ENCODE data around the gene ORAI3. TPM values are rescaled to one million over a fixed set of nuclear protein-coding genes. Genes with fewer than 3 reads are reported as not detected.

Gene ORAI3
- total and polyA plus RNA-seq, 2 of the 13 experiments (the other 11 are each of a cell fraction or from before 2014, with no cell fraction given) = 11.4 to 32.0 TPM

DNA sequence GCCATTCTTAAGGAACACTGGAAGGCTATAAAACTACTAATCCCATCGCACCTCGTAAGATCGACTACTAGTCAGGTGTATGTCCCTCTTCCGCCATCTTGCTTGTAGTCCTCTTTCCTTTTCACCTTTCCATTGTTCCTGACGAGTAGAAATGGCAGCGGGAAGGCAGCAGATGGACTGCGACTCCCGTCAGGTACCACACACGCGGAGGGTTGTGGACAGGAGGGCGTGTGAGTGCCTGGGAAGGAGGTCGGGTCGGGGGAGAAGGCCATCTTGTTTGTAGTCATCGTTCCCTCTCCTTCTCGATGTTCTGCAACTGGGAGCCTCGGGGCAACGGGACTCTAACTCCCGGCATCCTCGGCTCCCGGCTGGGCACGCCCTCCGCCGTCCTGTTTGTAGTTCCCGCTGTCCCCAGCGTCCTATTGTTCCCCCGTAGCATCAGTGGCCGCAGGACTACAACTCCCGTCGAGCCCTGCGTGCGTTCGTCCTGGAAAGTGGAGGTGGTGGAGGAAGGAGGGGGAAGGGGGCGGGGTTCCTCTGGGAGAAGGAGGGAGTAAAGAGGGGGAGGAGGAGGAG, 25.8 kb upstream of the ORAI3 start (continued):
- TF ChIP-seq, protein P1, sequence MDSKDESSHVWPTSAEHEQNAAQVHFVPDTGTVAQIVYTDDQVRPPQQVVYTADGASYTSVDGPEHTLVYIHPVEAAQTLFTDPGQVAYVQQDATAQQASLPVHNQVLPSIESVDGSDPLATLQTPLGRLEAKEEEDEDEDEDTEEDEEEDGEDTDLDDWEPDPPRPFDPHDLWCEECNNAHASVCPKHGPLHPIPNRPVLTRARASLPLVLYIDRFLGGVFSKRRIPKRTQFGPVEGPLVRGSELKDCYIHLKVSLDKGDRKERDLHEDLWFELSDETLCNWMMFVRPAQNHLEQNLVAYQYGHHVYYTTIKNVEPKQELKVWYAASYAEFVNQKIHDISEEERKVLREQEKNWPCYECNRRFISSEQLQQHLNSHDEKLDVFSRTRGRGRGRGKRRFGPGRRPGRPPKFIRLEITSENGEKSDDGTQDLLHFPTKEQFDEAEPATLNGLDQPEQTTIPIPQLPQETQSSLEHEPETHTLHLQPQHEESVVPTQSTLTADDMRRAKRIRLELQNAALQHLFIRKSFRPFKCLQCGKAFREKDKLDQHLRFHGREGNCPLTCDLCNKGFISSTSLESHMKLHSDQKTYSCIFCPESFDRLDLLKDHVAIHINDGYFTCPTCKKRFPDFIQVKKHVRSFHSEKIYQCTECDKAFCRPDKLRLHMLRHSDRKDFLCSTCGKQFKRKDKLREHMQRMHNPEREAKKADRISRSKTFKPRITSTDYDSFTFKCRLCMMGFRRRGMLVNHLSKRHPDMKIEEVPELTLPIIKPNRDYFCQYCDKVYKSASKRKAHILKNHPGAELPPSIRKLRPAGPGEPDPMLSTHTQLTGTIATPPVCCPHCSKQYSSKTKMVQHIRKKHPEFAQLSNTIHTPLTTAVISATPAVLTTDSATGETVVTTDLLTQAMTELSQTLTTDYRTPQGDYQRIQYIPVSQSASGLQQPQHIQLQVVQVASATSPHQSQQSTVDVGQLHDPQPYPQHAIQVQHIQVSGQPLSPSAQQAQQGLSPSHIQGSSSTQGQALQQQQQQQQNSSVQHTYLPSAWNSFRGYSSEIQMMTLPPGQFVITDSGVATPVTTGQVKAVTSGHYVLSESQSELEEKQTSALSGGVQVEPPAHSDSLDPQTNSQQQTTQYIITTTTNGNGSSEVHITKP (CRISPR knock-in tag; IDR thresholded peaks at IDR 0.05; ENCODE audit: low read depth) = peak; percentile 79; the same call in 1 of the 2 replicates
- TF ChIP-seq REPIN1 (CRISPR knock-in tag; IDR thresholded peaks at IDR 0.05; ENCODE audit: borderline replicate concordance, low read depth) (peak; percentile 75; the same call in 1 of the 2 replicates), NONO (IDR thresholded peaks at IDR 0.05) (no peak), NONO (CRISPR knock-in tag; conservative IDR thresholded peaks at IDR 0.05) (no peak), TMF1 (CRISPR knock-in tag; IDR thresholded peaks at IDR 0.05; ENCODE audit: low read depth) (peak; percentile 88), SMAD9 (CRISPR knock-in tag; IDR thresholded peaks at IDR 0.05) (no peak), HDAC2 (CRISPR knock-in tag; IDR thresholded peaks at IDR 0.05) (no peak; the same call in 1 of the 2 replicates), ATF7 (IDR thresholded peaks at IDR 0.05) (no peak), ATF7 (CRISPR knock-in tag; IDR thresholded peaks at IDR 0.05) (0 out of 2 replicates have a peak, but pooled peaks have one; percentile 2), ZNF556 (CRISPR knock-in tag; IDR thresholded peaks at IDR 0.05; ENCODE audit: borderline replicate concordance) (no peak; the same call in 1 of the 2 replicates), FOSL1 (CRISPR knock-in tag; IDR thresholded peaks at IDR 0.05; ENCODE audit: borderline replicate concordance) (no peak), ZNF557 (CRISPR knock-in tag; IDR thresholded peaks at IDR 0.05) (no peak; the same call in 1 of the 2 replicates), ZNF883 (CRISPR knock-in tag; IDR thresholded peaks at IDR 0.05; ENCODE audit: not compliant biosample characterization) (no peak)
- TF ChIP-seq, protein P2, sequence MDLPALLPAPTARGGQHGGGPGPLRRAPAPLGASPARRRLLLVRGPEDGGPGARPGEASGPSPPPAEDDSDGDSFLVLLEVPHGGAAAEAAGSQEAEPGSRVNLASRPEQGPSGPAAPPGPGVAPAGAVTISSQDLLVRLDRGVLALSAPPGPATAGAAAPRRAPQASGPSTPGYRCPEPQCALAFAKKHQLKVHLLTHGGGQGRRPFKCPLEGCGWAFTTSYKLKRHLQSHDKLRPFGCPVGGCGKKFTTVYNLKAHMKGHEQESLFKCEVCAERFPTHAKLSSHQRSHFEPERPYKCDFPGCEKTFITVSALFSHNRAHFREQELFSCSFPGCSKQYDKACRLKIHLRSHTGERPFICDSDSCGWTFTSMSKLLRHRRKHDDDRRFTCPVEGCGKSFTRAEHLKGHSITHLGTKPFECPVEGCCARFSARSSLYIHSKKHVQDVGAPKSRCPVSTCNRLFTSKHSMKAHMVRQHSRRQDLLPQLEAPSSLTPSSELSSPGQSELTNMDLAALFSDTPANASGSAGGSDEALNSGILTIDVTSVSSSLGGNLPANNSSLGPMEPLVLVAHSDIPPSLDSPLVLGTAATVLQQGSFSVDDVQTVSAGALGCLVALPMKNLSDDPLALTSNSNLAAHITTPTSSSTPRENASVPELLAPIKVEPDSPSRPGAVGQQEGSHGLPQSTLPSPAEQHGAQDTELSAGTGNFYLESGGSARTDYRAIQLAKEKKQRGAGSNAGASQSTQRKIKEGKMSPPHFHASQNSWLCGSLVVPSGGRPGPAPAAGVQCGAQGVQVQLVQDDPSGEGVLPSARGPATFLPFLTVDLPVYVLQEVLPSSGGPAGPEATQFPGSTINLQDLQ (CRISPR knock-in tag; IDR thresholded peaks at IDR 0.05) = no peak
- TF ChIP-seq, protein P3, sequence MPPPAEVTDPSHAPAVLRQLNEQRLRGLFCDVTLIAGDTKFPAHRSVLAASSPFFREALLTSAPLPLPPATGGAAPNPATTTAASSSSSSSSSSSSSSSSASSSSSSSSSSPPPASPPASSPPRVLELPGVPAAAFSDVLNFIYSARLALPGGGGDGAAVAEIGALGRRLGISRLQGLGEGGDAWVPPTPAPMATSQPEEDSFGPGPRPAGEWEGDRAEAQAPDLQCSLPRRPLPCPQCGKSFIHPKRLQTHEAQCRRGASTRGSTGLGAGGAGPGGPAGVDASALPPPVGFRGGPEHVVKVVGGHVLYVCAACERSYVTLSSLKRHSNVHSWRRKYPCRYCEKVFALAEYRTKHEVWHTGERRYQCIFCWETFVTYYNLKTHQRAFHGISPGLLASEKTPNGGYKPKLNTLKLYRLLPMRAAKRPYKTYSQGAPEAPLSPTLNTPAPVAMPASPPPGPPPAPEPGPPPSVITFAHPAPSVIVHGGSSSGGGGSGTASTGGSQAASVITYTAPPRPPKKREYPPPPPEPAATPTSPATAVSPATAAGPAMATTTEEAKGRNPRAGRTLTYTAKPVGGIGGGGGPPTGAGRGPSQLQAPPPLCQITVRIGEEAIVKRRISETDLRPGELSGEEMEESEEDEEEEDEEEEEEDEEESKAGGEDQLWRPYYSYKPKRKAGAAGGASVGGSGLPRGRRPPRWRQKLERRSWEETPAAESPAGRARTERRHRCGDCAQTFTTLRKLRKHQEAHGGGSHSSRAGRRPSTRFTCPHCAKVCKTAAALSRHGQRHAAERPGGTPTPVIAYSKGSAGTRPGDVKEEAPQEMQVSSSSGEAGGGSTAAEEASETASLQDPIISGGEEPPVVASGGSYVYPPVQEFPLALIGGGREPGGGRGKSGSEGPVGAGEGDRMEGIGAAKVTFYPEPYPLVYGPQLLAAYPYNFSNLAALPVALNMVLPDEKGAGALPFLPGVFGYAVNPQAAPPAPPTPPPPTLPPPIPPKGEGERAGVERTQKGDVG (CRISPR knock-in tag; IDR thresholded peaks at IDR 0.05; ENCODE audit: borderline replicate concordance) = no peak
- TF ChIP-seq, protein P4, sequence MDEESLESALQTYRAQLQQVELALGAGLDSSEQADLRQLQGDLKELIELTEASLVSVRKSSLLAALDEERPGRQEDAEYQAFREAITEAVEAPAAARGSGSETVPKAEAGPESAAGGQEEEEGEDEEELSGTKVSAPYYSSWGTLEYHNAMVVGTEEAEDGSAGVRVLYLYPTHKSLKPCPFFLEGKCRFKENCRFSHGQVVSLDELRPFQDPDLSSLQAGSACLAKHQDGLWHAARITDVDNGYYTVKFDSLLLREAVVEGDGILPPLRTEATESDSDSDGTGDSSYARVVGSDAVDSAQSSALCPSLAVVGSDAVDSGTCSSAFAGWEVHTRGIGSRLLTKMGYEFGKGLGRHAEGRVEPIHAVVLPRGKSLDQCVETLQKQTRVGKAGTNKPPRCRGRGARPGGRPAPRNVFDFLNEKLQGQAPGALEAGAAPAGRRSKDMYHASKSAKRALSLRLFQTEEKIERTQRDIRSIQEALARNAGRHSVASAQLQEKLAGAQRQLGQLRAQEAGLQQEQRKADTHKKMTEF (CRISPR knock-in tag; IDR thresholded peaks at IDR 0.05) = no peak; the same call in 1 of the 2 replicates
- TF ChIP-seq, protein P5, sequence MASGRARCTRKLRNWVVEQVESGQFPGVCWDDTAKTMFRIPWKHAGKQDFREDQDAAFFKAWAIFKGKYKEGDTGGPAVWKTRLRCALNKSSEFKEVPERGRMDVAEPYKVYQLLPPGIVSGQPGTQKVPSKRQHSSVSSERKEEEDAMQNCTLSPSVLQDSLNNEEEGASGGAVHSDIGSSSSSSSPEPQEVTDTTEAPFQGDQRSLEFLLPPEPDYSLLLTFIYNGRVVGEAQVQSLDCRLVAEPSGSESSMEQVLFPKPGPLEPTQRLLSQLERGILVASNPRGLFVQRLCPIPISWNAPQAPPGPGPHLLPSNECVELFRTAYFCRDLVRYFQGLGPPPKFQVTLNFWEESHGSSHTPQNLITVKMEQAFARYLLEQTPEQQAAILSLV (CRISPR knock-in tag; IDR thresholded peaks at IDR 0.05; ENCODE audit: borderline replicate concordance) = no peak
